HG03139 (cell line): ENCODE results near the gene ADAMTSL2.
"Not testable (repeated sequence)": the region's sequence is repeated elsewhere in the genome, so short reads cannot be mapped to it uniquely, and the experiment has no call there.

ENCODE experiments used
- ATAC-seq: cut with Tn5 transposase; IDR thresholded peaks from one replicate; pipeline ENCODE4 v1.9.1; 2021; ENCODE audit not compliant: unreplicated experiment

Gene ADAMTSL2

DNA sequence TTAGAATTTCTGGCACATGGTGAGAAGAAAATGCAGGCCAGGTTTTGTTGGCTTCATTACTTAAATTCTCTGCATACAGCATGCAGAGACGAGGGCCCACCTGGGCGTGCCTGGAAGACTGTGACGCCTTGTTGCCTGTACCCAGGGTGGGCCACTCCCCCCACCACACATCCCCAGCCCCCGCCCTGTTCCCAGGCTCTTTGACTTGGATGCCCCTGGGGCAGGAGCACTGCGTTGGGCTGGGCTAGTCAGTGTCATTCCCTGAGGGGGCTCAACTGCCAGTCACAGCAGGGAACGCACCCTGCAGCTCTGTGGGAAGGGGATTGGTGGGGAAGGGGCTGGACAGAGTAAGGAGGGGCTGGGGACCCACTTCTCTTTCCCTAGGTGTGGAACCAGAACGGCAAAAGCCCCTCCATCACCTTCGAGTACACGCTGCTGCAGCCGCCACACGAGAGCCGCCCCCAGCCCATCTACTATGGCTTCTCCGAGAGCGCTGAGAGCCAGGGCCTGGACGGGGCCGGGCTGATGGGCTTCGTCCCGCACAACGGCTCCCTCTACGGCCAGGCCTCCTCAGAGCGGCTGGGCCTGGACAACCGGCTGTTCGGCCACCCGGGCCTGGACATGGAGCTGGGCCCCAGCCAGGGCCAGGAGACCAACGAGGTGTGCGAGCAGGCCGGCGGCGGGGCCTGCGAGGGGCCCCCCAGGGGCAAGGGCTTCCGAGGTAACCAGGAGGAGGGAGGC, 19.6 kb downstream of the ADAMTSL2 start:
- ATAC-seq, result no peak

DNA sequence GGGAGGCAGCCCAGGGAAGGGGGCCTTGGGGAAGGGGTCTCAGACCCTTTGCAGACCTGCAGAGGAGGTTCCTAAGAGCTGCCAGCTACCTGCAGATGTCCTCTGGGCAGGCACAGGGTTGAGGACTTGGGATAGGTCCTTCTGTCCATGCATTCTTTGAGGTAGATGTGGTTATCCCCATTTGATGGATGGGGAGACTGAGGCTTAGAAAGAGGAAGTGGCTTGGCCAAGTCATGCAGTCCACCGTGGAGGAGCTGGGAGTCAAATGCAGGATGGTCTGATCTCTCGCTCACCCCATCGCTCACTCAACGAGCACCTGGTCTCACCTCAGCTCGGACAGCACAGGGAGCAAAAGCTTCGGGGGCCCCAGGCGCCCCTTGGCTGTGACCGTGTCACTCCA, 20.2 kb downstream of the ADAMTSL2 start:
- no peak for ATAC-seq

- no peak for ATAC-seq
Measured at GRCh38 chr9:133556354-133556753, 21.9 kb downstream of the ADAMTSL2 start.

GRCh38 chr9:133557581-133557980, 23.1 kb downstream of the ADAMTSL2 start:
- ATAC-seq, result no peak

DNA sequence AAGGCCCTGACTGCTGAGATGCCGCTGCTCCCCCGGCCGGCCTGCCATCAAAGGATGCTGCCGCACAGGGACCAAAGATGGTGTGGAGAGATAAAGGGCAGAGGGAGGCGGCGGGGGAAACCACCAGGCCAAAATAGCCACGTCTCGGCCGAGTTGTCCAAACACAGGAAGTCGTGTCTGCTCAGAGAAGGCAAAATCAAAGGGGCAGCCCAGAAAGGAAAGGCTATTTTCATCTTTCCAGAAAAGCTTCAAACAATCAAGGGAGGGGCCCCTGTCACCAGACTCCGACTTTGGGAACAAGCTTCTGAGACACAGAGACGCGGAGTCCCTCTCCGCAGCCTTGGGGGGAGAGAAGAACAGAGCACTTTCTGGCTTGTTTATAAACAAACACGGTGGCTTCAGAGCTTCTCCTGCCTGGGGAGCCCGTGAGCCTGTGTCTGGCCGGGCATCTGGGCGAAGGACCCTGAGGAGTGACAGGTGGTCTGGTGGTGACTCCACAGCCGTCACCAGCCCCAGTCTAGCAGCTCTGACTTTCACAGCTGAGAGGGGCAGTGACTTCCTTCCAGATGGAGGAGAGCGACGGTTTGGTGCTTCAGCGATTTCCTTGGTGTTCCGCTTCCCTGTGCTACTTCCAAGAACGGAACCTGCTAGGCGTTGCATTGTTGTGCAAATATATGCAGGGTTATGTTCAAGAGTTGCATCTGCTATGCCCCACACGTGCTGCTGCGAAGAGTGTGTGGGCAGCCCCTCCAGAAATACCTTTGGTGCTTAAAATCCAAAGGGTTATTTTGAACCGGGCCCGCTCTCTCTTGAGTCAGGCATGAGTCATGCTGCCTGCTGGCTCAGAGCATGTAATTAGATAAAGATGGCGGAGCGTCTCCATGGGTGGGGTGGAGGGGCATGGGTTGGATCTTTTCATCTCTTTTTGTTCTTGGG, 24.0 kb downstream of the ADAMTSL2 start:
- ATAC-seq, result peak; percentile 37

GRCh38 chr9:133560311-133560710, 25.8 kb downstream of the ADAMTSL2 start:
- ATAC-seq, result no peak

DNA sequence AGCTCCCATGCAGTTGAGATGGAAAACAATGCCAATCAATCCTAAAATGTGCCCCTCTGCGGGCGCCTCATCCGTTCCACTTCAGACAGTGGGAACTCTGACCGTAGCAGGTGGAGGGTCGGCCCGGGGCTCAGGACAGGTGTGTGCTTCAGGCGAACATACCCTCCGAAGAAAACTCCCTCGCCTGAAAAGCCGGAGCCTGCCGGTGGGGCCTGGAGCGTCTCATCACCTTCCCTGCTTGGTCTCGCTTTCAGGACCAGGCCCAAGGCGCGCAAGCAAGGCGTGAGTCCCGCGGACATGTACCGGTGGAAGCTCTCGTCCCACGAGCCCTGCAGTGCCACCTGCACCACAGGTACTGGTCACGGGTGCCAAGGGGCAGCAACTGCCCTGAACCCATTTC, 26.4 kb downstream of the ADAMTSL2 start:
- ATAC-seq, result no peak

DNA sequence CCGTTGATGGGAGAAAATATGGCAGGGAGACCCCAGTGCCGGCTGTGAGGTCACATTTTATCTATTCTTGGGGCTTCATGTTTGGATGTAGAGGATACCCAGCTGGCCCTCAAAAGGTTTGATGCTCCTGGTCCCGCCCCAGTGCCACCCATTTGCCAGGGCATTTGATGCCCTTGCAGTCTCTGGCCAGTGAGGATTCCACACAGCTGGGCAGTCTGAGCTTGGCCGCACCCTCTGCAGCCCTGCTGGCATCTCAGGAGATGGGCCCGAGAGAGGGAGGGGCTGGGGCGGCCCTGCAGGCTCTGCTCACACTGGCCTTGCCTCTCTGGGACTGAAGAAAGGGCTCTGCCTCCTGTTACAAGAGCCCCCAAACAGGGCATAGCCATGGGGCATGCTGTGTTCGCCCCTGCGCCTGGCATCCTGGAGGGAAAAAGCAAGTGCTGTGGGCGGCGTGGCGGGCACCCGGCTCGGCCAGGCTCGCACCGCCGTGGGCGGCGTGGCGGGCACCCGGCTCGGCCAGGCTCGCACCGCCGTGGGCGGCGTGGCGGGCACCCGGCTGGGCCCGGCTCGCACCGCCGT, 27.6 kb downstream of the ADAMTSL2 start:
- ATAC-seq, result no peak

- no peak for ATAC-seq
Measured at GRCh38 chr9:133562611-133563290, 28.2 kb downstream of the ADAMTSL2 start.

DNA sequence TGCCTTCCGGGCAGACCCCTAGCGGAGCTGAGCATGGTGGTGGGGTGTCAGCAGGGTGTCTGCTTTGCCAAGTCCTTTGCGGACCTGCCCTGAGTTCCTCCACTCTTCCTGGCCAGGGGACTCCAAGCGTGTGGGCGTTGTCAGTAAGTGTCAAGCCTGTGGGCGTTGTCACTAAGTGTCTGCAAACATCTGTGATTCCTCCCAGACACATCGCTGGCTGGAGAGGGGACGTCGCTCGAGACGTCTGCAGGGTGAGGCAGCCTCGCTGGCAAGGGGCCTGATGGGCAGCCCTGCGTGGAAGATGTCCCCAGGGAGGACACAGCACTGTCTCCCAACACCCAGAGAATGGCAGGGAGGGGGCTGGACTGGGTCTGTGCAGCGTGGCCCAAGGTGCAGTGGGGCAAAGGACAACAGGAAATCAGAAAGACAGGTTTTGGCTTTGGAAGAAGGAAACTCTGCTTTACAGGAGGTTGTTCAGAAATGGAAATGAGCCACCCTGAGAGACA, 28.8 kb downstream of the ADAMTSL2 start:
- no peak for ATAC-seq

DNA sequence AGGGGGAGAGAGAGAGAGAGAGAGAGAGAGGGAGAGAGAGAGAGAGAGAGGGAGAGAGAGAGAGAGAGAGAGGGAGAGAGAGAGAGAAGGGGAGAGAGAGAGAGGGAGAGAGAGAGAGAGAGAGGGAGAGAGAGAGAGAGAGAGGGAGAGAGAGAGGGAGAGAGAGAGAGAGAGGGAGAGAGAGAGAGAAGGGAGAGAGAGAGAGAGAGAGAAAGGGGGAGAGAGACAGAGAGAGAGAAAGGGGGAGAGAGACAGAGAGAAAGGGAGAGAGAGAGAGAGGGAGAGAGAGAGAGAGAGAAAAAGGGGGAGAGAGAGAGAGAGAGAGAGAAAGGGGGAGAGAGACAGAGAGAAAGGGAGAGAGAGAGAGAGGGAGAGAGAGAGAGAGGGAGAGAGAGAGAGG, 29.3 kb downstream of the ADAMTSL2 start:
- not testable (repeated sequence) for ATAC-seq

DNA sequence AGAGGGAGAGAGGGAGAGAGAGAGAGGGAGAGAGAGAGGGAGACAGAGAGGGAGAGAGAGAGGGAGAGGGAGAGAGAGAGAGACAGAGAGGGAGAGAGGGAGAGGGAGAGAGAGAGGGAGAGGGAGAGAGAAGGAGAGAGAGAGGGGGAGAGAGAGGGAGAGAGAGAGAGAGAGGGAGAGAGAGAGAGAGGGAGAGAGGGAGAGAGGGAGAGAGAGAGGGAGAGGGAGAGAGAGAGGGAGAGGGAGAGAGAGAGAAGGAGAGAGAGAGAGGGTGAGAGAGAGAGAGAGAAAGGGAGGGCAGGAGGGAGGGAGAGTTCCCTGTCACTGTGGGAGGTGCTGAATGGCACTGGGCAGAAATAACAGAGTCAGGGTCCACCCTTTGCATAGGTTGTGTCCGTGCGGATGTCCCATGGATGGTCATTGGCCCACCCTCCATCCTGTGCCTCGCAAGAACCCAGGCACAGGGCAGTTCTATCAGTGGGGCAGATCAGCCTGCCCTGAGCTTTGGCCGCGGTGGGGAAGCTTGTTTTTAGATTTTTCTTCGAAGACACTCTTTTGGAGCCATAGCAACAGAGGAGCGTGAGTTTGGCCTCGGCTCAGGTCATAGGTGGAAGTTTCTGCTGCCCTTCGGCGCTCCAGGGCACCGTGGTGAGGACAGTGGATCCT, 30.1 kb downstream of the ADAMTSL2 start:
- no peak for ATAC-seq

GRCh38 chr9:133566382-133566781, 31.9 kb downstream of the ADAMTSL2 start:
- ATAC-seq, result no peak

GRCh38 chr9:133566817-133567216, 32.3 kb downstream of the ADAMTSL2 start:
- no peak for ATAC-seq

- no peak for ATAC-seq
Measured at GRCh38 chr9:133568186-133568585, 33.7 kb downstream of the ADAMTSL2 start.

GRCh38 chr9:133569121-133569785, 34.7 kb downstream of the ADAMTSL2 start:
- no peak for ATAC-seq

GRCh38 chr9:133569891-133570690, 35.6 kb downstream of the ADAMTSL2 start:
- no peak for ATAC-seq

GRCh38 chr9:133570691-133571080, 36.2 kb downstream of the ADAMTSL2 start:
- ATAC-seq, result no peak

DNA sequence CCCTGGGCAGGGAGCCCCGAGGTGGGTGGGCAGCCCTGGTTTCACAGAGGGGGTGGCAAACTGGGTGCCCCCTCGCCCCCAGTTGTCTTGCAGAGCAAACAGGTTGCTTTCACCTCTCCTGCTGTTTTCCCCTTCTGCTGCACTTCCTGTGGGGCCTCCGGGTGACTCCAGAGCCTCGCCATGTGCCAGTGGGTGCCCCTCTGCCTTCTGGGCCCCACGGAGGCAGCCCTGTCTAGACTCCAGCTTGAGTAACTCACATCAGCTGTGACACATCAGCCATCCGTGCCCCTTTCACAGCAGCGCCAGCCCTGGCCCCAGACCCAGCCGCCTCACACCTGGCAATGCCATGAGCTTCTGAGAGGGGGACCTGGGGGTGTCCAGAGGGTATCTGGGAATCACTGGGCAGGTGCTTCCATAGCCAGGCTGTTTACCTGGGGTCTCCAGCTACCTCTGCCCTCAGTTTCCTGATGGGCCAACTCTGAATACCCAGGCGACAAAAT, 36.9 kb downstream of the ADAMTSL2 start:
- ATAC-seq, result no peak
